GM18951 (cell line): ENCODE results near the gene PHB1.

ENCODE experiments used
- POLR2A ChIP-seq: IDR thresholded peaks from 4 replicates; pipeline ENCODE4 v1.6.1; 2011; ENCODE audit warnings: mild to moderate bottlenecking; ENCODE audit not compliant: insufficient read length, insufficient read depth; ENCODE audit errors: extremely low read depth
- in situ Hi-C: fragments of 300-500 bp; cut with MboI; formaldehyde crosslinking; loops from one replicate; pipeline ENCODE4 v1.12.0; 2022; ENCODE audit warnings: low sequenced_read_pairs, mixed read lengths, inconsistent platforms; ENCODE audit not compliant: unreplicated experiment

Gene PHB1

GRCh38 chr17:49447628-49448302 is 33.1 kb upstream of the PHB1 start:
- in situ Hi-C loops = no loop called here
- no peak for TF ChIP-seq POLR2A

- in situ Hi-C loops = no loop called here
- TF ChIP-seq POLR2A = no peak
Observed at GRCh38 chr17:49445591-49445990, 30.9 kb upstream of the PHB1 start.

GRCh38 chr17:49444384-49444783 is 29.7 kb upstream of the PHB1 start:
- TF ChIP-seq POLR2A = no peak
- in situ Hi-C loops = no loop called here

GRCh38 chr17:49443862-49444261 is 29.2 kb upstream of the PHB1 start:
- TF ChIP-seq POLR2A = no peak
- in situ Hi-C loops = no loop called here

GRCh38 chr17:49442041-49442440 is 27.4 kb upstream of the PHB1 start:
- no peak for TF ChIP-seq POLR2A
- in situ Hi-C loops = no loop called here

GRCh38 chr17:49441578-49441977 is 26.9 kb upstream of the PHB1 start:
- in situ Hi-C loops = no loop called here
- no peak for TF ChIP-seq POLR2A

GRCh38 chr17:49440581-49440980 is 25.9 kb upstream of the PHB1 start:
- no peak for TF ChIP-seq POLR2A
- in situ Hi-C loops = no loop called here

GRCh38 chr17:49439673-49440571 is 25.2 kb upstream of the PHB1 start:
- in situ Hi-C loops = loop anchor here (10.0 kb wide), 1 partner anchor 105 kb away; no protein-coding TSS in a partner anchor
- TF ChIP-seq POLR2A = no peak

- in situ Hi-C loops = loop anchor here (10.0 kb wide), 1 partner anchor 106 kb away; no protein-coding TSS in a partner anchor
- TF ChIP-seq POLR2A = no peak
Observed at GRCh38 chr17:49439305-49439672, 24.6 kb upstream of the PHB1 start.

DNA sequence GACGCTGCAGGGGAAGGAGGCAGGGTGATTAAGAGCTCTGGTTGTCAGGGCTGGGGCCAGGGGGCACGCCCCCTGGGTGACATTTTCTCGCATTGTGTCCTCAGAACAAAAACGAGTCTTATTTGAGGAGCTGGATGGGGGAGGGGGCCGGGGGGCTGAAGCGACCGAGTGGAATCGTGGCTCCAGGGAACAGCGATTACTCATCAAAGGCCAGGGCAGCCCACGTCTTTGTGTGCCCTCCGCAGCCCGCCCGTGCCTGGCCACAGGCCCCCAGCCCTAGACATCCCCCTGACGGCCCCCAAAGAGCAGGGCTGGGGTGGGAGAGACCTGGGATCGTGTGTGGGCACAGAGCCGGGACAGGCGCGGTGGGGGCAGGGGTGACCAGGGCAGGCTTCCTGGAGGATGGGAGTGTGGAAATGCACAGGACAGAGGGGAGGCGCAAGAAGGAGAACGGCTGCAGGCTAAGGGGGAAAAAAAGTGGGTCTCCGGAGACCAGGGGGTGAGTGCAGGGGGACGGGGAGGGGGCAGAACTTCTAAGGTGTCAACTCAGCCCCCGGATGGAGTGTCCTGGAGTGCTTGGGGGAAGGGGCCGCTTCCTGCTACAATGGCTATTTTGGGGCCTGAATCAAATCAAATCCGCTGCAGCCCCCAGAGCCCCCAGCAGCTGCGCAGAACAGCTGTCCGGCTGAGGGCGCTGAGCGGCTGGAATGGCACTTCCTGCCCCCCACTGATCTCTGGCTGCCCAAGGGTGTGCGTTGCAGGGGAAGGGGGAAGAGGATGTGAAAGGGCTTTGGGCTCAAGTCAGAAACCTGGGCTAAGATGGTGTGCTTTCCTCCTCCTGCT is 24.0 kb upstream of the PHB1 start:
- TF ChIP-seq POLR2A = no peak
- in situ Hi-C loops = loop anchor here (10.0 kb wide), 1 partner anchor 106 kb away; no protein-coding TSS in a partner anchor

DNA sequence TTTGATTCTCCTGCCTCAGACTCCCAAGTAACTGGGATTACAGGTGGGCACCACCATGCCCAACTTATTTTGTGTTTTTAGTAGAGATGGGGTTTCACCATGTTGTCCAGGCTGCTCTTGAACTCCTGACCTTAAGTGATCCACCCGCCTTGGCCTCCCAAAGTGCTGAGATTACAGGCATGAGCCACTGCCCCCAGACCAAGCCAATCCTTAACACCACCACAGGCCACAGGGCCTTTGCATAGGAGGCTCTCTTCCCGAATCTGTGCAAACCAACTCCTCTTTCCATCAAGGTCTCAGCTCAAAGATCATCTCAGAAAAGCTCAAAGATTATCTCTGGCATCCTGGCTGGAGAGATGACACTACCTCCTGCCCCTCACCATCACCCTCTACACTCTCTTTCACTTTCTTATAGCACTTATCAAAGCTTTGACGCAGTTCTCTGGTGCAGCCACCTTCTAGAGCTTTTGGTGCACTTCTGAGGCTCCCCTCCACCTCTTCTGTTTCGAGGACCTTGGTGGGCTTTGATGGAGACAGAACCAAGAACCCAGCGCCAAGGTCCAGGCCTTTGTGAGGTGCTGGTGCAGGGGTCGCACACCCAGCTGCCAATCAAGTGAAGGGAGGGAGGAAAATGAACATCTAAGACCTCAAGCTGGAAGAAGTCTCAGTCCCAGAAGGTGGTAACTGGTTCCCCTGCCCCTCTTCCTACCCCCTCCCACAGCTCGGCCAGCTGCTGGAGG is 23.2 kb upstream of the PHB1 start:
- no peak for TF ChIP-seq POLR2A
- in situ Hi-C loops = loop anchor here (10.0 kb wide), 1 partner anchor 107 kb away; no protein-coding TSS in a partner anchor

DNA sequence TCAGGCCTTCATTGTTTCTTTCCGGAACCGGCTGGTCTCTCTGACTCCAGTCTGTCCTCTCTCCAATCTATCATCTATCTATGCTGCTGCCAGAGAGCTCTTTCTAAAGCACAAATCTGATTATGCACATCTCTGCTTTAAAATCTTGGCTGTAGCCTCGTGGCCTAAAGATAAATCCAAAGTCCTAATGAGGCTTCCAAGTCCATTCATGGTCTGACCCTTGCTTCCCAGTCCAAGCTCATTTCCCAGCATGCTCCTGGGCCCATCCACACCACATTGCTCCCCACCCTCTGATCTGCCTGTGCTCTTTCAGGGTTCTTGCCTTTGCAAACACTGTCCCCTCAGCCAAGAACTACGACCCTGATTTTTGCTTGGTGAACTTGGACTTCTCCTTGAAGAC is 21.5 kb upstream of the PHB1 start:
- in situ Hi-C loops = loop anchor here (10.0 kb wide), 1 partner anchor 109 kb away; no protein-coding TSS in a partner anchor

More for the DNA sequence above, 21.5 kb upstream of the PHB1 start:
- no peak for TF ChIP-seq POLR2A
